ENCODE measurements around the gene GRHL1. TPM values are rescaled to one million over a fixed set of nuclear protein-coding genes. Genes with fewer than 3 reads are reported as not detected.

The GRHL1 gene
- total and polyA plus RNA-seq, 2 experiments from 2014 or later, result 2.9 to 4.2 TPM

GRCh38 chr2:10022966-10023662 is 71.6 kb downstream of the GRHL1 start:
- Histone ChIP-seq H4K20me1 (replicated peaks; ENCODE audit: insufficient read depth) (no peaks in the 10 kb centered on the region), H3K79me2 (replicated peaks; ENCODE audit: insufficient read depth) (no peaks in the 10 kb centered on the region), H3K27me3 (ENCODE audit: insufficient read depth) (no peaks in the 10 kb centered on the region), H3K4me2 (no peak overlapping the region), H3K36me3 (ENCODE audit: insufficient read depth) (no peaks in the 10 kb centered on the region), H3K4me1 (ENCODE audit: insufficient read depth) (no peaks in the 10 kb centered on the region), H3K27ac (ENCODE audit: low read depth) (no peak overlapping the region), H2AFZ (no peak overlapping the region), H3F3A (replicated peaks; ENCODE audit: low read depth) (no peaks in the 10 kb centered on the region), H3K4me3 (no peak overlapping the region), H3K9me2 (ENCODE audit: insufficient read depth) (no peaks in the 10 kb centered on the region)
- TF ChIP-seq REST (IDR thresholded peaks at IDR 0.05; ENCODE audit: unreplicated experiment), result no peak
- TF ChIP-seq ZNF331 (CRISPR knock-in tag; IDR thresholded peaks at IDR 0.05; ENCODE audit: low read depth), result no peak
- peak; percentile 17 to 53; a peak in 3 of 4 replicates for TF ChIP-seq CTCF (conservative IDR thresholded peaks at IDR 0.05; ENCODE audit: low read depth in 2 of 2)
- TF ChIP-seq EZH2 (IDR thresholded peaks at IDR 0.05; ENCODE audit: low read depth, unreplicated experiment), result no peak
- peak; percentile 53 for ATAC-seq
- H3K36me3 Mint-ChIP-seq (ENCODE audit: low read depth), result no peaks in the 10 kb centered on the region
- no peak overlapping the region for H3K27ac Mint-ChIP-seq
- no peaks in the 10 kb centered on the region for H3K4me1 Mint-ChIP-seq
- DNase-seq (ENCODE audit: low spot score), result no peak
- no peak overlapping the region for H3K4me3 Mint-ChIP-seq
- H3K27me3 Mint-ChIP-seq (ENCODE audit: insufficient read depth, low read depth, poor library complexity), result peaks cover 4% of the 10 kb centered on the region
- no peaks in the 10 kb centered on the region for H3K9me3 Mint-ChIP-seq

GRCh38 chr2:10026940-10027569 is 75.6 kb downstream of the GRHL1 start:
- no peaks in the 10 kb centered on the region for H3K27me3 ChIP-seq (ENCODE audit: insufficient read depth)
- H4K20me1 ChIP-seq (replicated peaks; ENCODE audit: insufficient read depth), result no peaks in the 10 kb centered on the region
- H3K36me3 ChIP-seq (ENCODE audit: insufficient read depth), result no peaks in the 10 kb centered on the region
- Mint-ChIP-seq H3K36me3 (ENCODE audit: low read depth) (no peaks in the 10 kb centered on the region), H3K9me3 (no peaks in the 10 kb centered on the region), H3K4me3 (no peak overlapping the region), H3K27me3 (ENCODE audit: insufficient read depth, low read depth, poor library complexity) (peaks cover 7% of the 10 kb centered on the region), H3K27ac (no peak overlapping the region), H3K4me1 (peaks cover 16% of the 10 kb centered on the region)
- no peak overlapping the region for H3K4me2 ChIP-seq
- no peak overlapping the region for H3K27ac ChIP-seq (ENCODE audit: low read depth)
- H3K9me2 ChIP-seq (ENCODE audit: insufficient read depth), result no peaks in the 10 kb centered on the region
- no peak overlapping the region for H3K4me3 ChIP-seq
- ATAC-seq (no peak), DNase-seq (ENCODE audit: low spot score) (no peak)
- H2AFZ ChIP-seq, result no peak overlapping the region
- H3K79me2 ChIP-seq (replicated peaks; ENCODE audit: insufficient read depth), result no peaks in the 10 kb centered on the region
- H3K4me1 ChIP-seq (ENCODE audit: insufficient read depth), result peaks cover 17% of the 10 kb centered on the region
- no peaks in the 10 kb centered on the region for H3F3A ChIP-seq (replicated peaks; ENCODE audit: low read depth)
- TF ChIP-seq ZNF331 (CRISPR knock-in tag; IDR thresholded peaks at IDR 0.05; ENCODE audit: low read depth) (no peak), JUNB (IDR thresholded peaks at IDR 0.05; ENCODE audit: unreplicated experiment) (no peak), ZNF114 (CRISPR knock-in tag; IDR thresholded peaks at IDR 0.05) (no peak), CREB1 (CRISPR knock-in tag; IDR thresholded peaks at IDR 0.05; ENCODE audit: low read depth) (no peak), EZH2 (IDR thresholded peaks at IDR 0.05; ENCODE audit: low read depth, unreplicated experiment) (no peak), ZNF462 (CRISPR knock-in tag; IDR thresholded peaks at IDR 0.05) (no peak)
